Caco-2 (cell line): ENCODE results near the gene TCHH. TPM values are rescaled to one million over a fixed set of nuclear protein-coding genes. Genes with fewer than 3 reads are reported as not detected.
A peak's percentile ranks its signal among the peaks of the same experiment; 100 is the strongest.

ENCODE experiments used
- Bru-seq: library from RNA; stranded (reverse); fragments of 400-500 nt; gene quantifications from one replicate; lab custom pipeline; 2021; lab: Mats Ljungman, UMichigan
- BruChase-seq, 2 experiments: library from RNA; stranded (reverse); fragments of 400-500 nt; gene quantifications; one replicate each; lab custom pipeline; 2021; lab: Mats Ljungman, UMichigan
- BruUV-seq: library from RNA; stranded (reverse); fragments of 400-500 nt; replicated peaks from 2 replicates; lab custom pipeline; 2021; lab: Mats Ljungman, UMichigan
- CTCF ChIA-PET: fragments of 300-600 bp; sonication (Branson Sonifier 250); formaldehyde crosslinking; loops from one replicate; lab custom pipeline; 2022; ENCODE audit warnings: antibody characterized with exemption; lab: Charles Lee
- POLR2A ChIA-PET: fragments of 300-600 bp; sonication (Branson Sonifier 250); formaldehyde crosslinking; loops from one replicate; lab custom pipeline; 2022; ENCODE audit warnings: antibody characterized with exemption; lab: Charles Lee
- DNase-seq, 2 experiments: peaks; one replicate each; pipeline versions ENCODE4 v3.0.0 to v3.0.0-alpha.2; 2020 to 2022
- H3K27me3 ChIP-seq: replicated peaks from 2 replicates; pipeline ENCODE4 v1.6.0; 2011; ENCODE audit warnings: low read length; ENCODE audit not compliant: control insufficient read depth, insufficient read depth
- H3K36me3 ChIP-seq: 2 replicates; pipeline ENCODE4 v1.5.1; 2011; ENCODE audit warnings: low read length; ENCODE audit not compliant: control insufficient read depth, insufficient read depth
- H3K4me1 ChIP-seq: fragments of 250-450 bp; sonication (Bioruptor Pico); 2 replicates; pipeline ENCODE4 v1.5.1; 2020; ENCODE audit warnings: mild to moderate bottlenecking
- H3K4me3 ChIP-seq: 2 replicates; pipeline ENCODE4 v1.5.1; 2011; ENCODE audit warnings: low read depth, mild to moderate bottlenecking, control low read depth, low read length
- H3K9me3 ChIP-seq: fragments of 250-450 bp; sonication (Bioruptor Pico); 2 replicates; pipeline ENCODE4 v1.5.1; 2020; ENCODE audit warnings: mild to moderate bottlenecking, moderate library complexity
- H3K27ac Mint-ChIP-seq: one replicate; pipeline ENCODE4 v1.8.0; 2022; ENCODE audit warnings: mixed read lengths; ENCODE audit not compliant: unreplicated experiment
- H3K27me3 Mint-ChIP-seq: one replicate; pipeline ENCODE4 v1.8.0; 2022; ENCODE audit warnings: mixed read lengths; ENCODE audit not compliant: insufficient read depth, unreplicated experiment
- H3K36me3 Mint-ChIP-seq: one replicate; pipeline ENCODE4 v1.8.0; 2022; ENCODE audit warnings: mild to moderate bottlenecking, mixed read lengths; ENCODE audit not compliant: insufficient read depth, unreplicated experiment
- H3K4me1 Mint-ChIP-seq: one replicate; pipeline ENCODE4 v1.8.0; 2022; ENCODE audit warnings: low read depth, mixed read lengths; ENCODE audit not compliant: unreplicated experiment
- H3K4me3 Mint-ChIP-seq: one replicate; pipeline ENCODE4 v1.8.0; 2022; ENCODE audit warnings: mild to moderate bottlenecking, moderate library complexity, mixed read lengths; ENCODE audit not compliant: unreplicated experiment
- H3K9me3 Mint-ChIP-seq: one replicate; pipeline ENCODE4 v1.8.0; 2022; ENCODE audit warnings: mixed read lengths; ENCODE audit not compliant: unreplicated experiment
- intact Hi-C: fragments of 100-400 bp; cut with micrococcal nuclease; formaldehyde crosslinking; loops from one replicate; pipeline ENCODE4 v1.10.0; 2022; ENCODE audit not compliant: unreplicated experiment
- long read RNA-seq: library from polyadenylated mRNA; stranded (forward); transcript quantifications from one replicate; pipeline ENCODE4 v2.0.0, GENCODE V29; 2022
- total RNA-seq: library from RNA; stranded (reverse); gene quantifications from 2 replicates; pipeline ENCODE4 v1.2.3, GENCODE V29; 2022
- TF ChIP-seq, protein P1 (sequence below), 2 experiments: fragments of 200-600 bp in 1 of 2; IDR thresholded peaks; 1 replicate in 1 of 2; 2 replicates in 1 of 2; pipeline versions ENCODE4 v1.5.1 to v1.8.0; 2011 to 2022; ENCODE audit warnings: antibody characterized with exemption in 1 of 2, control low read depth in 1 of 2, inconsistent platforms in 1 of 2, low read depth in 1 of 2, low read length in 1 of 2, mild to moderate bottlenecking in 1 of 2, moderate library complexity in 1 of 2; ENCODE audit not compliant: insufficient read depth in 1 of 2, severe bottlenecking in 1 of 2, unreplicated experiment in 1 of 2

Gene TCHH, protein sequence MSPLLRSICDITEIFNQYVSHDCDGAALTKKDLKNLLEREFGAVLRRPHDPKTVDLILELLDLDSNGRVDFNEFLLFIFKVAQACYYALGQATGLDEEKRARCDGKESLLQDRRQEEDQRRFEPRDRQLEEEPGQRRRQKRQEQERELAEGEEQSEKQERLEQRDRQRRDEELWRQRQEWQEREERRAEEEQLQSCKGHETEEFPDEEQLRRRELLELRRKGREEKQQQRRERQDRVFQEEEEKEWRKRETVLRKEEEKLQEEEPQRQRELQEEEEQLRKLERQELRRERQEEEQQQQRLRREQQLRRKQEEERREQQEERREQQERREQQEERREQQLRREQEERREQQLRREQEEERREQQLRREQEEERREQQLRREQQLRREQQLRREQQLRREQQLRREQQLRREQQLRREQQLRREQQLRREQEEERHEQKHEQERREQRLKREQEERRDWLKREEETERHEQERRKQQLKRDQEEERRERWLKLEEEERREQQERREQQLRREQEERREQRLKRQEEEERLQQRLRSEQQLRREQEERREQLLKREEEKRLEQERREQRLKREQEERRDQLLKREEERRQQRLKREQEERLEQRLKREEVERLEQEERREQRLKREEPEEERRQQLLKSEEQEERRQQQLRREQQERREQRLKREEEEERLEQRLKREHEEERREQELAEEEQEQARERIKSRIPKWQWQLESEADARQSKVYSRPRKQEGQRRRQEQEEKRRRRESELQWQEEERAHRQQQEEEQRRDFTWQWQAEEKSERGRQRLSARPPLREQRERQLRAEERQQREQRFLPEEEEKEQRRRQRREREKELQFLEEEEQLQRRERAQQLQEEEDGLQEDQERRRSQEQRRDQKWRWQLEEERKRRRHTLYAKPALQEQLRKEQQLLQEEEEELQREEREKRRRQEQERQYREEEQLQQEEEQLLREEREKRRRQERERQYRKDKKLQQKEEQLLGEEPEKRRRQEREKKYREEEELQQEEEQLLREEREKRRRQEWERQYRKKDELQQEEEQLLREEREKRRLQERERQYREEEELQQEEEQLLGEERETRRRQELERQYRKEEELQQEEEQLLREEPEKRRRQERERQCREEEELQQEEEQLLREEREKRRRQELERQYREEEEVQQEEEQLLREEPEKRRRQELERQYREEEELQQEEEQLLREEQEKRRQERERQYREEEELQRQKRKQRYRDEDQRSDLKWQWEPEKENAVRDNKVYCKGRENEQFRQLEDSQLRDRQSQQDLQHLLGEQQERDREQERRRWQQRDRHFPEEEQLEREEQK (N-terminal part only)
- 0.39 and 0.54 TPM in 2 replicates for total RNA-seq
- percentile 24 among the genes with signal in this experiment for Bru-seq, nascent RNA
- BruChase-seq, experiment 1, labeled RNA remaining after a 2-hour chase: percentile 41 among the genes with signal in this experiment
- BruChase-seq, experiment 2, labeled RNA remaining after a 6-hour chase: percentile 51 among the genes with signal in this experiment
- long read RNA-seq, partial matches to known transcripts: 0 of 3 reads
- long read RNA-seq, other reads (novel, unspliced or antisense): 3 of 3 reads

DNA sequence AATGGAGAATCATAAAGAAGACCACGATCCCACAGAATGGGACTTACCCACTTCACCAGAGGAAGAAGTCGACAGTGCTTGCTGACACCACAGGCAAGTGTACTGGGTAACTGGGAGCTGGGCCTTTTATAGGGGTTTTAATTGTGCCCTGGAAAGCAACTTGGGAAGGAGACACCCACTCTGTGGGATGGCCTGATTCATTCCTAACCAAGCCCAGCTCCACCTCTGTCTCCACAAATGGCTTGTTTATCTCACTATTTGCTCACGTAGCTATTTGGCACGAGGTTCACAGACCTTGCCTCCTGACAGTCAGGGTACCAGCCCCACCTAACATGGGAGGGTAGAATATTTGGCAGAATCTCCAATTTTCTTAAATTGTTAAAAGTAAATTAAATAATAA, at the start of gene TCHH:
TSS of gene TCHH (minus strand) at position 101 of the 400 bp plus-strand sequence. CDS start 1,364 bp downstream, outside the sequence.
- H3K27me3 ChIP-seq: peaks cover 4% of the 10 kb centered on the region; the same call in 1 of the 2 replicates
- POLR2A ChIA-PET: no interaction called here

DNA sequence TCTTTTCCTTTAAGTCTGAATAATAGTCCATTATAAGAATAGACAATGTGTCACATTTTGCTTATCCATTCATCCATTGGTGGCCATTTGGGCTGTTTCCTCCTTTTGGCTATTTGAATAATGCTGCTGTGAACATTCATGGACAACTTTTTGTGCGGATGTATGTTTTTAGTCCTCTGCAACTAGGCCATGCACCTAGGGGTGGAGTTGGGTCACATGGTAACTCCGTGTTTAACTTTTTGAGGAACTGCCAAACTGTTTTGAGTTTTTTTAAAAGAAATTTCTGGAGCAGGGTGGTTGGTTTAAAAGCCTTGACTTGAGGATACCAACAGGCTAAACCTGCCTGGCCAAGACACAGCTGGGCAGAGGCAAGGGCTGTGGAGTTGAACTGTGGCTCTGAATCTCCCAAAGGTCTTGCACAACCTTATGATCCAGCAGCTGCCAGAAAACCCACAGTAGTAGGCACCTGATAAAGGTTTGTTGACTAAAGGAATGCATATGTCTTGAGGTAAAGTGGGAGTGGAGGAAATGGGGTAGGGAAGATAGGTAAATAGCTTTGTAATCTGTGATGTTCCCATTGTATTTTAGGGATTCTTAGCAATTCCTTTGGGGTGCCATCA, 49.4 kb upstream of the TCHH start:
- Mint-ChIP-seq H3K9me3 (peaks cover 30% of the 10 kb centered on the region), H3K27me3 (no peaks in the 10 kb centered on the region), H3K36me3 (peaks cover 8% of the 10 kb centered on the region), H3K27ac (no peak overlapping the region), H3K4me1 (peaks cover 45% of the 10 kb centered on the region), H3K4me3 (no peak overlapping the region)
- intact Hi-C loops: no loop called here
- POLR2A ChIA-PET: no interaction called here
- no peaks in the 10 kb centered on the region for H3K36me3 ChIP-seq
- TF ChIP-seq, protein P1, sequence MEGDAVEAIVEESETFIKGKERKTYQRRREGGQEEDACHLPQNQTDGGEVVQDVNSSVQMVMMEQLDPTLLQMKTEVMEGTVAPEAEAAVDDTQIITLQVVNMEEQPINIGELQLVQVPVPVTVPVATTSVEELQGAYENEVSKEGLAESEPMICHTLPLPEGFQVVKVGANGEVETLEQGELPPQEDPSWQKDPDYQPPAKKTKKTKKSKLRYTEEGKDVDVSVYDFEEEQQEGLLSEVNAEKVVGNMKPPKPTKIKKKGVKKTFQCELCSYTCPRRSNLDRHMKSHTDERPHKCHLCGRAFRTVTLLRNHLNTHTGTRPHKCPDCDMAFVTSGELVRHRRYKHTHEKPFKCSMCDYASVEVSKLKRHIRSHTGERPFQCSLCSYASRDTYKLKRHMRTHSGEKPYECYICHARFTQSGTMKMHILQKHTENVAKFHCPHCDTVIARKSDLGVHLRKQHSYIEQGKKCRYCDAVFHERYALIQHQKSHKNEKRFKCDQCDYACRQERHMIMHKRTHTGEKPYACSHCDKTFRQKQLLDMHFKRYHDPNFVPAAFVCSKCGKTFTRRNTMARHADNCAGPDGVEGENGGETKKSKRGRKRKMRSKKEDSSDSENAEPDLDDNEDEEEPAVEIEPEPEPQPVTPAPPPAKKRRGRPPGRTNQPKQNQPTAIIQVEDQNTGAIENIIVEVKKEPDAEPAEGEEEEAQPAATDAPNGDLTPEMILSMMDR (IDR thresholded peaks at IDR 0.05; ENCODE audit: insufficient read depth in 1 of 2, low read depth in 1 of 2, low read length in 1 of 2, severe bottlenecking in 1 of 2, unreplicated experiment in 1 of 2): no peak
- H3K4me1 ChIP-seq: peaks cover 43% of the 10 kb centered on the region
- no peaks in the 10 kb centered on the region for H3K9me3 ChIP-seq
- H3K4me3 ChIP-seq: no peak overlapping the region
- CTCF ChIA-PET: interaction anchor here (0.6 kb wide), 1 partner anchor 113 kb away, joined by 3 read pairs; no protein-coding TSS in a partner anchor
- no peaks in the 10 kb centered on the region for H3K27me3 ChIP-seq
- BruUV-seq: no TSS peak
- peak; percentile 18 to 55 for DNase-seq

More for the DNA sequence above, at the start of gene TCHH:
- no peaks in the 10 kb centered on the region for H3K4me1 ChIP-seq
- Mint-ChIP-seq H3K4me1 (no peaks in the 10 kb centered on the region), H3K4me3 (no peak within 1 kb of the TSS), H3K27ac (no peak within 1 kb of the TSS), H3K9me3 (no peaks in the 10 kb centered on the region), H3K36me3 (no peaks in the 10 kb centered on the region), H3K27me3 (peaks cover 22% of the 10 kb centered on the region)
- H3K4me3 ChIP-seq: no peak within 1 kb of the TSS
- no TSS peak for BruUV-seq
- CTCF ChIA-PET: no interaction called here
- TF ChIP-seq, protein P1 (IDR thresholded peaks at IDR 0.05; ENCODE audit: insufficient read depth in 1 of 2, low read depth in 1 of 2, low read length in 1 of 2, severe bottlenecking in 1 of 2, unreplicated experiment in 1 of 2): no peak
- intact Hi-C loops: no loop called here
- no peaks in the 10 kb centered on the region for H3K9me3 ChIP-seq
- H3K36me3 ChIP-seq: no peaks in the 10 kb centered on the region
- no peak for DNase-seq
